Stimulated activated CD4-positive, alpha-beta T cell treated with anti-CD3 and anti-CD28 coated beads, Interleukin-2, amount 100 ng/mL, for 48 hours (primary cell): ENCODE results near the gene DHX32.
A peak's percentile ranks its signal among the peaks of the same experiment; 100 is the strongest.
"Not testable (repeated sequence)": the region's sequence is repeated elsewhere in the genome, so short reads cannot be mapped to it uniquely, and the experiment has no call there.

Experiments
- DNase-seq, 2 donors: peaks; one replicate each; pipeline ENCODE4 v3.0.0-alpha.2; 2020

Gene DHX32

DNA sequence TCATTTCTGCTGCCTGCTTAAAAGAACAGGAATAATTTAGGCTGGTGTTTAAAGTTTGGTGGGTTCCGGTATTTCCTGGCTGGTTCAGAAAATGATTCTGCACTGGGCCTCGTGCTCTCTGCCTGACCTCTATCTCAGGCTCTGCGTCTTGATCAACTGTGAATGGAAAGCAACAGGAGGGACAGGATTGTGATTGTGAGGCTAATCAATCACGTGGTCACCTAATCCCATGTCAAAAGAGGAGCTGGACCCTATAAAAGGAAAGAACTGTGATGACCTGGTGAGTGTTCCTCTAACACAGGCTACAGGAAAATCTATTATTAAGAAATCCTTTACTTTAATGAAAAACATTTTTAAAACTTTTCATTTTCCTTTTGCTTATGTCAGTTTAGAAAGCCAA is at the start of gene DHX32:
Gene DHX32, minus strand, starts transcription at position 101 of the 400 bp plus-strand sequence. CDS start 468 bp downstream, outside the sequence.
- no peak for DNase-seq

DNA sequence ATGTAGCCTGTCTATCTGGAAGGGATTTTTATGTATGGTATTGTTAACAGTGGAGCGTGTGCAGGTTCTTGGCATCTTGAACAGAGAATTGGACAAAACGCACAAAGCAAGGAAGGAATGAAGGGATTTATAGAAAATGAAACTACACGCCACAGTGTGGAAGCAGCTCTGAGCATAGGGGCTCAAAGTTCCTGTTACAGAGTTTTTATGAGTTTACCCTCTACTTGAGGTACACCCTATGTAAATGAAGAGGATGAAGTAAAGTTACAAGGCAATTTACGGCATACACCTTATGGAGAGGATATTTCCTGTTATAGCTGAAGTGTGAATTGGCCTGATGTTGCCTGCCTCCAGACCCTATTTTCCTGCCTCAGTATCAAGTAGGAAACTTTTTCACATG is 48.5 kb upstream of the DHX32 start:
- DNase-seq = no peak

- no peak for DNase-seq
Measured at GRCh38 chr10:125928928-125929585, 48.0 kb upstream of the DHX32 start.

DNA sequence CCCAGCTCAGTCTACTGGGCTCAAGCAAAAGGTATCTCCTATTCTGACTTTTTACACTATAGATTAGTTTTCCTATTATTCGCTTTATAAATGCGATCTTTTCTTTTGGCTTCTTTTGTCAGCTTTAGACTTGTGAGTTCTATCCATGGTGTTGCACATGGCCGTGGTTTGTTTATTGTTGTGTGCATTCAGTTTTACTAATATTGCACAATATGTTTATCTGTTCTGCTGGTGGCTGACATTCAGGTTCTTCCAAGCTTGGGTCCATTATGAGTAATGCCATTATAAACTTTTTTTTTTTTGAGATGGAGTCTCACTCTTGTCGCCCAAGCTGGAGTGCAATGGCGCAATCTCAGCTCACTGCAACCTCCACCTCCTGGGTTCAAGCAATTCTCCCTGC is 46.2 kb upstream of the DHX32 start:
- not testable (repeated sequence) for DNase-seq

DNA sequence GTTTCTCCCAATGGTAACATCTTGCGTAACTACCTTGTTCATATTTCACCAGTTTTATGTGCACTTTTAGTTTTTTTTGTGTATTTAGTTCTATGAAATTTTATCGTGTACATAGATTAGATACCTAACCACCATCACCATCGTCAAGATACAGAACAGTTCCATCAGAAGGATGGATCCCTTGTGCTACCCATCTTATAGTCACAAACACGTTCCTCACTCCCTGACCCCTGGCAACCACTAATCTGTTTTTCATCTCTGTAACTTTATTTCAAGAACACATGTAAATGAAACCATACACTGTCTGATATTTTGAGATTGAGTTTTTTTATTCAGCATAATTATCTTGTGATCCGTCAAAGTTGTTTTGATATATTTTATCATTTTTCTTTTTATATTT is 45.2 kb upstream of the DHX32 start:
- no peak for DNase-seq

DNA sequence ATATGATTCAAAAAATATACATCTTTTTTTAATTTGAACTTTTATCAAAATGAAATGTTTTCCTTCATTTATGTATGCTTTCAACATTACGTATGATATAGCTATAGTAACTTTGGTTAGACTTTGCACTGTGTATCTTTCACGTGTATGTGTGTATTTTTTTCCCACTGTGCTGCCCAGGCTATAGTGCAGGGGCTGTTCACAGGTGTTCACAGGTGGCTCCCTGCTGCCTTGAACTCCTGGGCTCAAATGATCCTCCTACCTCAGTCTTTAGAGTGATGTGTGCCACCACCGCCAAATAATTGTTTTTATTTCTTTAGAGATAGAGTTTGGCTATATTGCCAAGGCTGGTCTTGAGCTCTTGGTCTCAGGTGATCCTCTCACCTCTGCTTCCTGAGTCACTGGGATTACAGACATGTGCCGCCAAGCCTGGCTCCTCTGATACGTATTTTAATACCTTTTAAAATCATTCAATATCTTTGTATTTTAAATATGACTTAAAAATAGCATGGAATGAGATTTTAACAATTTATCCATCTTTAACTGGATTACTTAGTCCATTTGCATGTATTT is 44.3 kb upstream of the DHX32 start:
- DNase-seq = no peak

DNA sequence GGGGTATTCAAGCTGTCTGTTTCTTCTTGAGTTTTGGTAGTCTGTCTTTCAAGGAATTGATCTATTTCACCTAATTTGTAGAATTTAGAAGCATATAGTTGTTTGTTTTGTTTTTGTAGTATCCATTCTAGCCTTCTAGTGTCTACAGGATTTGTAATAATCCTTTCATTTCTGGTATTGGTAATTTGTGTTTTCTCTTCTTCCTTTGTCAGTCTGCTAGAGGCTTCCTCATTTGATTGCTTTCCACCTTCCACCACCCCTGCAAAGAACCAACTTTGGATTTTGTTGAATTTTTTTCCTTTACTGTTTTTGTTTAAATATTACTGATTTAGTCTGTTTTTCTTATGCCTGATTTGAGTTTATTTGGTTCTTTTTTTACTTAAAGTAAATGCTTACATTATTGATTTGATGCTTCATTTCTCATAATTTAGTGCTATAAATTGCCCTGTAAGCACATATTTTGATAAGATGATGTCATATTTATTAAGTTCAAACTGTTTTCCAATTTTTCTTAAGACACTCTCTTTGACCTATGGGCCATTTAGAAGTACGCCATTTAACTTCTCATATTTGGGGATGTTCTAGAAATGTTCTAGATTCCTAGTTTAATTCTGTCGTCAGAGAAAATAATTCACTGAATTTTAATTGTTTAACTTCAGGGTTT is 40.7 kb upstream of the DHX32 start:
- DNase-seq = not testable (repeated sequence)

DNA sequence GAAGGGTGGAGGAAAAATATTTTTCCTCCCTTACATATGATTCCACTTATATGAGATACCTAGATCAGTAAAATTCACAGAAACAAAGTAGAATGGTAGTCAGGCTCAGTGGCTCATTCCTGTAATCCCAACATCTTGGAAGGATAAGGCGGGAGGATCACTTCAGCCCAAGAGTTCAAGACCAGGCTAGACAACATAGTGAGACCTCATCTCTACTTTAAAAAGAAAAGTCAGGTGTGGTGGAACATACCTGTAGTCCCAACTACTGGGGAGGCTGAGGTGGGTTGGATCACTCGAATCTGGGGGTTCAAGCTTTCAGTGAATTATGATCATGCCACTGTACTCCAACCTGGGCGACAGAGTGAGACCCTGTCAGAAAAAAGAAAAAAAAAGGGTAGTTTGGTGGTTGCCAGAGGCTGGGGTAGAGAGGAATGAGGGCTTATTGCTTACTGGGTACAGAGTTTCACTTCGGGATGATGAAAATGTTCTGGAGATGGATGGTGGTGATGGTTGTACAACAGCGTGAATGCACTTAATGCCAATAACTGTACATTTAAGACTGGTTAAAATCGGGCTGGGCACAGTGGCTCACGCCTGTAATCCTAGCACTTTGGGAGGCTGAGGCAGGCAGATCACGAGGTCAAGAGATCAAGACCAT is 36.7 kb upstream of the DHX32 start:
- DNase-seq = not testable (repeated sequence)

DNA sequence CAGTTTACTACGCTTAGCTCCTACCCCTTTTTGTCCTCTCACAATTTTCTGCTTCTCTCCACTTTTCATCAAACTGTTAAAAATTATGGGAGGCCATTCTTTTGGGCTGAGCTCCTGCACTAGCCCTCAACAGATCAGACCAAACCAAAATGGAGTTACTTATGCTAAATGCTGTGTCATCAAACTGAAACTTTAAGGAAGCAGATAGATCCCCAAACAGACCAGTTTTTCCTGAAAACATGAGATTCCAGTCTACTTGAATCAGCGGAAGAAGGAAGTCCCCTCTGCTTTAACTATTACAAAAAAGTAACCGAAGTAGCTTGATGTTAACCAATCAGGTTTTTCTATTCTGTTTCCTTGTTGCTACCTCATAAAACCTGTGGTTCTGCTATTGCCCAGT is 35.9 kb upstream of the DHX32 start:
- no peak for DNase-seq

DNA sequence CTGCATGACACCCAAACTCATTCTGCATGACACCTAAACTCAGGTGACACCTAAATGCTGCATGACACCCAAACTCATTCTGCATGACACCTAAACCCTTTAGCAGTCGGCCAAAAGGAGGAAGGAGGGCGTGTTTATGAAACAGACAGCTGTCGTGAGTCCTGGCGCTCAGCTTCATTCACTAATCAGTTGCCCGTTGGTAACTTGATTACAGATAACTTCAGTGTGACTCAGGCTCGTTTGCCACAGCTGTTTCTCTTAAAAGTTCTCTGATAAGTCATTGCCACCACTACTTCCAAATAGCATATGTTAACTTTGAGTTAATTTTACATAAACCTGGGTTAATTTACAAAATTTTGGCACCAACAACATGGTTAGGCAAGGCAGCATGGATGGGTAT is 32.2 kb upstream of the DHX32 start:
- not testable (repeated sequence) for DNase-seq

DNA sequence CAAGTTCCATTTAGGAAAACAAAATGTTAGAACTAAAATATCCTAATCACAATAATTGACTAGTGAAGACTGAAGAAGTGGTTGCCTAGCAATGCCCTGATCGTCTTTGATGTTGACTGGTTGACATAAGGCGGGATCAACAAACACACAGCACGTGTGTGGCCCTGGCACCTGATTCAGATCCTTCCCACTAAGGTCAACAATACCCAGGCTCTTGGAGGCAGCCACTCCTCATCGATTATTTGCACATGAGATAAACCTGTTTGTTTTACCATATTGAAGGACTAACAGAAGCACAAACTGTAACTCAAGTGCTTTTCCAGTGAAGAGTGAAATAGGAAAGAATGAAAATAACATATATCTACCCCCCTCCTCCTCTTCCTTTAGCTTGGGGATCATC is 30.9 kb upstream of the DHX32 start:
- no peak for DNase-seq

GRCh38 chr10:125911145-125911544 is 30.1 kb upstream of the DHX32 start:
- no peak for DNase-seq

DNA sequence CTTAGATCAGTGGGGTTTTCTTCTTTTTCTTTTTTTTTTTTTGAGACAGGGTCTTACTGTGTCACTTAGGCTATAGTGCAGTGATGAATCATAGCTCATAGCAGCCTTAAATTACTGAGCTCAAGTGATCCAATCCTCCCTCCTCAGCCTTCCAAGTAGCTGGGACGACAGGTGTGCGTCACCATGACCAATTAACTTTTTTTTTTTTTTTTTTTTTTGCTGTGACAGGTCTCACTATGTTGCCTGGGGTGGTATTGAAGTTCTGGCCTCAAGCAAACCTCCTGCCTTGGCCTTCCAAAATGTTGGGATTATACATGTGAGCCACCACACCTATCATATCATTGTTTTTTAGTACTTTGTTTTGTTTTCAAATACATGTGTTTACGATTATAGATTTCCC is 28.4 kb upstream of the DHX32 start:
- DNase-seq = not testable (repeated sequence)

- not testable (repeated sequence) for DNase-seq
Measured at GRCh38 chr10:125908813-125909212, 27.7 kb upstream of the DHX32 start.

- DNase-seq = not testable (repeated sequence)
Measured at GRCh38 chr10:125907598-125907997, 26.5 kb upstream of the DHX32 start.

- not testable (repeated sequence) for DNase-seq
Measured at GRCh38 chr10:125905069-125905994, 24.2 kb upstream of the DHX32 start.

DNA sequence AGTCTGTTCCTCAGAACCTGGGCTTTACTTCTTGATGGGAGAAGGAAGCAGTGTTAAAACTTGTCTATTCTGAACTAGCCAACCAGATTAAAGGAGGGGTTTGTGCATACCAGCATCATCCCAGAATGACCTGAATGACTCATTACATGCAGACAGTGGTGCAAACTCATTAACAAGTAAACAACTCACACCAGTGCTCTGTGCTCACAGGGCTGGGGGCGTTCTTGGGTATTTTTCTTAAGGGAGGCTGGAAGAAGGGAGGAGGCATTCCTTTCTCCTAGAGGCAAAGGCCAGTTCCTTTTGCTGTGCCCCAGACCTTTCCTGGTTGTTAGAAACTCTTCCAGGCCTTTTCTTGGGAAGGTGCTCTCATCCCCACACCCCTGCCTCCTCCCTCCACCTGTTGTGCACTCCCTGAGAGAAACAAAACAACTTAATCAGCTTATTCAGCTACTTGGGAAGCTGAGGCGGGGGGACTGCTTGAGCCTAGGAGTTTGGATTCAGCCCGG is 22.1 kb upstream of the DHX32 start:
- not testable (repeated sequence) for DNase-seq

GRCh38 chr10:125900963-125901362 is 19.9 kb upstream of the DHX32 start:
- DNase-seq = not testable (repeated sequence)

DNA sequence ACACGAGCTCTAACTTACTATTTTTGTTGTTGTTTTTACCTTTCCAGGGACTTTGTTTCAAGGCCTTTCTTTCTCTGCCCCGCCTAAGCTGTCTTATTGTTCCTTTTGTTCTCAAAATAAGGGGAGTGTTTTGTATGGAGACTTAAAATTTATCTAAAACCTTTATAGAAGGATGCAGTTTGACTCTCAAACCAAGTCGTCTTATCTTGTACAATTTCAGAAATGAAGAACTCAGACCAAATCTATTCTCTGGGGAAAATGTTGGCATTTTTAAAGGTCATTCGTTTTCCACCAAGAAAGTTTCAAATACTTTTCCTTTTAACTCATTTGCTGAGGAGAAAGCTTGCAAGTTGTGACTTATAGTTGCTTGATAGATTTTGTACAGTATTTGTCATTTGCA is 16.2 kb upstream of the DHX32 start:
- not testable (repeated sequence) for DNase-seq

DNA sequence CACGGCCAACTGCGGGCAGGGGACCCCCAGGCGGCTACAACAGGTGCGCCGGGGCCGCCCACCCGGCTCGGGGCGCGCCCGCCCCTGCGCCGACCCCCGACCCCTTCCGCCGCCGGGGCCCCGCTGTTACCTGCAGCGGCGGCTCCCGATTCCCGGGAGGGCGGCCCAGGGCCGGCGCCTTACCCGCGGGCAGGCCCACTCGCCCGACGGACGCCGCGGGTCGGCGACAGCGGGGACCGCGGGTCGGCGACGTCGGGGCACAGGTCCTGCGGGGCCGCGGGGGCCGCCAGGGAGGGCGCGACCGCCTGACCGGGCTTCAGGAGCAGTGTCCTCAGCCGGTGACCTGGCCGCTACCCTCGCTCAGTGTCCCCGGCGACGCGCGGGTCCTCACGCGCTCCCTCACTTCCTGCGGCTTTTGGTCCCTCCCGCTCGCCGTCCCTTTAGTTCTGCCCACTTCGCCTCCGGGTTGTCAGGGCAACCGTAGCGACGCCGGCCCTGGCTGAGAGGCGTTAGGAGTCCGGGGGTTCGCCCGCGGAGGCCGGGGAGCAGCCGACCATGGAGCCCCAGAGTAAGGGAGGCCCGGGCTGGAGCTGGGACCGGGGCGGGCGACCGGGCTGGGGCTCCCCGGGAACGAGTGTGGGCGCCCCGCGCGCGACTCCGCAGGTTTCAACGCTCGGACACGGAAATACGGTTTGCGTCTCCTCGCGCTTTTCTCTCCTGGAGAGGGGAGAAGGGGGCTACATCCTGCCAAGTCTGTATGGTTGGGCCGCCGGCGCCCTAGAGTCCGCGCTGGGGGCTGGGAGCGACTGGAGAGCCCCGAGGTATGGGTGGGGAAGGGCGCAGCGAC is 15.2 kb upstream of the DHX32 start, which contains the start of gene FANK1:
Gene FANK1, plus strand, starts transcription at position 477 of the 847 bp plus-strand sequence. Its CDS starts 79 bp downstream, at position 556.
- DNase-seq = peak; percentile 68 to 76
